ENCODE results near the gene KRT76. TPM values are rescaled to one million over a fixed set of nuclear protein-coding genes. Genes with fewer than 3 reads are reported as not detected.

Gene KRT76
- total and polyA plus RNA-seq, 10 donors, result not detected

DNA sequence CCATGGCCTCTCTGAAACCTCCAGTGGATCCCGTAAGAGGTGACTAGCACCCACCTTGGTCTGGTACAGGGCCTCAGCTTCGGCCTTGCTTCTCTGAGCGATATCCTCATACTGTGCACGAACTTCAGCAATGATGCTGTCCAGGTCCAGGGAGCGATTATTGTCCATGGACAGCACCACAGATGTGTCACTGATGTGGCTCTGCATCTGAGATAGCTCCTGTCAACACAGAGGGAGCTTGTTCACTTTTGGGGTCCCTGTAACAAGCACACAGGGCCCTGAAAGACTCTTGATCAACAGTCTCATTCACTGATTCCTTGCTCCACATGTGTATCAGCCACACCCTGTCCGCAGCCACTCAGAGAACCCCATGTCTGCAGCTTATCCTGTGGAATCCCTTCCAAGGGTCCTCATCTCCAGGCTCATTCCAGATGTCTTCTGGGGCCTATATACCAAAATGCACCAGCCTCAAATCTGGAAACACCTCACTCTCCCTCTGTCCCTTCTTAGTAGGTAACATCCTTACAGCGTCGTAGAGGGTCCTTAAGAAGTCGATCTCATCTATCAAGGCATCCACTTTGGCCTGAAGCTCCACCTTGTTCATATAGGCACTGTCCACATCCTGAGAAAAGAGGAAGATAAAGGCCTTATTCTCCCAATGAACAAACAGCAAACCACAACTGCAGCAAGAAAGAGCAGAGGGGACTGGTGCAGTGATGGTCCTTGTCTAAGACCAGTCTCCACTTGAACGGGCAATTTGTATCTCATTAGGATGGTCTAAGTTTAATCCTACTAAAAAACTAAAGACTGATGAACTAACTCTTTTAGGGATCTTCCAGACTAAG, 15.3 kb upstream of the KRT76 start:
- peaks cover 0 to 9% (median 3%) of the 10 kb centered on the region in 6 donors for H3K4me1 ChIP-seq
- H3K4me3 ChIP-seq, result no peak overlapping the region
- peaks cover 0 to 51% (median 17%) of the 10 kb centered on the region in 7 donors for H3K27me3 ChIP-seq (replicated peaks in 1 of 7)
- peak; percentile 49 for DNase-seq
- H3K36me3 ChIP-seq, result no peaks in the 10 kb centered on the region
- intact Hi-C loops (cut with DNase I; ENCODE audit: low total_unique reads), result no loop called here
- no peak overlapping the region for H3K27ac ChIP-seq
- 70 to 91% (median 78%) methylated on average over 8 to 10 of the region's 10 CpGs for WGBS, 5 donors
- no peaks in the 10 kb centered on the region for H3K9me3 ChIP-seq
- TF ChIP-seq, protein P1, sequence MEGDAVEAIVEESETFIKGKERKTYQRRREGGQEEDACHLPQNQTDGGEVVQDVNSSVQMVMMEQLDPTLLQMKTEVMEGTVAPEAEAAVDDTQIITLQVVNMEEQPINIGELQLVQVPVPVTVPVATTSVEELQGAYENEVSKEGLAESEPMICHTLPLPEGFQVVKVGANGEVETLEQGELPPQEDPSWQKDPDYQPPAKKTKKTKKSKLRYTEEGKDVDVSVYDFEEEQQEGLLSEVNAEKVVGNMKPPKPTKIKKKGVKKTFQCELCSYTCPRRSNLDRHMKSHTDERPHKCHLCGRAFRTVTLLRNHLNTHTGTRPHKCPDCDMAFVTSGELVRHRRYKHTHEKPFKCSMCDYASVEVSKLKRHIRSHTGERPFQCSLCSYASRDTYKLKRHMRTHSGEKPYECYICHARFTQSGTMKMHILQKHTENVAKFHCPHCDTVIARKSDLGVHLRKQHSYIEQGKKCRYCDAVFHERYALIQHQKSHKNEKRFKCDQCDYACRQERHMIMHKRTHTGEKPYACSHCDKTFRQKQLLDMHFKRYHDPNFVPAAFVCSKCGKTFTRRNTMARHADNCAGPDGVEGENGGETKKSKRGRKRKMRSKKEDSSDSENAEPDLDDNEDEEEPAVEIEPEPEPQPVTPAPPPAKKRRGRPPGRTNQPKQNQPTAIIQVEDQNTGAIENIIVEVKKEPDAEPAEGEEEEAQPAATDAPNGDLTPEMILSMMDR (IDR thresholded peaks at IDR 0.05 in 8 of 11, conservative IDR thresholded peaks at IDR 0.05 in 3 of 11), result no peak
- TF ChIP-seq POLR2AphosphoS5 (IDR thresholded peaks at IDR 0.05), result no peak
- no peak for TF ChIP-seq POLR2A (IDR thresholded peaks at IDR 0.05)

- intact Hi-C loops (cut with DNase I; ENCODE audit: low total_unique reads), result no loop called here
- Histone ChIP-seq H3K4me3 (no peak overlapping the region), H3K4me1 (peaks cover 0 to 9% (median 3%) of the 10 kb centered on the region in 6 donors), H3K27ac (no peak overlapping the region), H3K9me3 (no peaks in the 10 kb centered on the region), H3K27me3 (replicated peaks in 1 of 7) (peaks cover 0 to 51% (median 17%) of the 10 kb centered on the region in 7 donors), H3K36me3 (no peaks in the 10 kb centered on the region)
- 72 to 92% (median 89%) methylated on average over 5 to 12 of the region's 12 CpGs for WGBS, 5 donors
- TF ChIP-seq, protein P1 (IDR thresholded peaks at IDR 0.05 in 8 of 11, conservative IDR thresholded peaks at IDR 0.05 in 3 of 11), result no peak
- TF ChIP-seq POLR2A (IDR thresholded peaks at IDR 0.05) (no peak), POLR2AphosphoS5 (IDR thresholded peaks at IDR 0.05) (no peak)
- peak; percentile 58 for DNase-seq
These were observed 14.4 kb upstream of the KRT76 start for GRCh38 chr12:52791271-52792184.

DNA sequence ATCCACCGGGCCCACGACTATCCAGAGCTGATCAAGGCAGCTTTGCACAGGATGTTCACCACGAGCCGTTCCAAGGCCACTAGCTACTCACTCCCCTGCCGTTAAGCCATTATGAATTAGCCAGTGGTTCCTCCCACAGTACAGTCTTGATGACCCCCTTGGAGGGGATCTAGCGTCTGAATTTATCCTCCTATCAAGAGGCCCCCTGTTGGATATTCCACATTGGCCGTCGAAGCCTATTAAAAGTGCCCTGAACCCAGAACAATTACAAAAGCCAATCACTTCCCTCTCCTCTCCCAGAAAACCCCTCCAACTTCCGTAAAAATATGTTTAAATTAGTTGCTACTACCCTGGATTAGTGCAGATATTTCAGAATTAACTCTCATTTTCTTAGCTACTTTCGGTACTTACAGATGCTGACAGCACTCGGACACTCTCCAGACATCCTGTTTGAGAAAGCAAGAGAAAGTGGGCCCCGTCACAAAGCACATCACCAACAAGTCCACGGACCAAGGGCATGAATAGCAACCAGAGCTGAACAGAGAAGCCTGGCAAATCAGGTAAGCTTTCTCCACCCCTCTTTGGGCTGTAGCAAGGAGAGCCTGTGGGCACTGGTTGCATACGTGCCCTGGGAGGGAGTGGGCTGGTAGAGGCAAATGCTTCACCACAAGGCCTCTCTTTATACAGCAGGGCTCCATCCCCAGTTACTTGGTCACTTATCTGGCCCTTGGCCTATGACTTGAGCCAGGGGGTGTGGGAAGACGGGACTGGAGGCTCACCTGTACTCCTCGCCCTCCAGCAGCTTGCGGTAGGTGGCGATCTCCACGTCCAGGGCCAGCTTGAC, 13.5 kb upstream of the KRT76 start:
- peak; percentile 65 for DNase-seq
- WGBS, 5 donors, result 66 to 83% (median 69%) methylated on average over 9 to 19 of the region's 19 CpGs
- Histone ChIP-seq H3K4me3 (no peak overlapping the region), H3K4me1 (peaks cover 0 to 9% (median 3%) of the 10 kb centered on the region in 6 donors), H3K36me3 (no peaks in the 10 kb centered on the region), H3K9me3 (no peaks in the 10 kb centered on the region), H3K27me3 (replicated peaks in 1 of 7) (peaks cover 0 to 48% (median 17%) of the 10 kb centered on the region in 7 donors), H3K27ac (no peak overlapping the region)
- TF ChIP-seq, protein P1 (IDR thresholded peaks at IDR 0.05 in 8 of 11, conservative IDR thresholded peaks at IDR 0.05 in 3 of 11), result no peak
- TF ChIP-seq POLR2A (IDR thresholded peaks at IDR 0.05) (no peak), POLR2AphosphoS5 (IDR thresholded peaks at IDR 0.05) (no peak)
- intact Hi-C loops (cut with DNase I; ENCODE audit: low total_unique reads), result no loop called here

Measured in spleen (tissue), 11 donors.